GM12801 (cell line): ENCODE measurements around the gene CDH23.

Experiments
- CTCF ChIP-seq: IDR thresholded peaks from one replicate; pipeline ENCODE4 v1.5.1; 2011; ENCODE audit warnings: control low read depth; ENCODE audit not compliant: insufficient read length; ENCODE audit errors: extremely low read depth

CDH23 gene

GRCh38 chr10:71419002-71419540 lies 22.4 kb downstream of the CDH23 start:
- no peak for TF ChIP-seq CTCF

DNA sequence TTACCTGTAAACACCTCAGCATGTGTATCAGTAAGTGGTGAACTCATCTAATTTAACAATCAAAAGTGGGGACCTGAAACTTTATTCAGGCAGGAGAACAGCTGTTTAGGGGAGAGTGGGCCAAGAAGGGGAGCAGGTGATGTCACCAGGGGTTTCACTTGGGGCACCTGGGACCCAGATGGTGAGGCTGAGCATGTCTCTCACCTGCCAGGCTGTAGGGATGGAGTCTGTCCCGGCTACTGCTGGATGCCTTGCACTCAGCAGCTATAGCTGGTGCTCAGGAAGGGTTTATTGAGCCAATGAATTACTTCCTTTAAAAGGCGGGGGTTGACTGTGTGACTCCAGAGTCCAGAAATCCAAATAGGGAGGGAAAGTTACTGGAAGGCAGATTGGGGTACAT lies 23.0 kb downstream of the CDH23 start:
- TF ChIP-seq CTCF, result no peak

DNA sequence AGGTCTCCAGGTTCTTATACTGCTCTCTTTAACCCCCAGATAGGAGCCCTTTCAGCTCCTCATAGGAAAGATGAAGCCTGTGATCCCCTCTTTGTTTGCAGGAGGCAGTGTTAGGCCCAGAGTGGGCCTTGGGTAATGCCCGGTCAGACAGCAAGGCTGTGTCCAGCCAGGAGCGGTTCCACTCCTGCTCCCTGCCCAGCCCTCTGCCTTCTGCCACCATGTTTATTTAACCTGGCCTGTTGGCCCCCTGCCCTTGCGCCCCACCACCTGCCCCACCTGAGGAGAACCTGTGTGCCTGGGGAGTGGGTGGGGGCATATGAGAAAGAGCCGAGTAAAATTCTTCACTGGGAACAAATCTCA lies 24.3 kb downstream of the CDH23 start:
- TF ChIP-seq CTCF, result no peak

GRCh38 chr10:71423250-71423649 lies 26.5 kb downstream of the CDH23 start:
- TF ChIP-seq CTCF, result no peak

- TF ChIP-seq CTCF, result no peak
These were observed 27.2 kb downstream of the CDH23 start for GRCh38 chr10:71423901-71424300.

GRCh38 chr10:71424496-71425194 lies 27.9 kb downstream of the CDH23 start:
- no peak for TF ChIP-seq CTCF

GRCh38 chr10:71426058-71426605 lies 29.4 kb downstream of the CDH23 start:
- TF ChIP-seq CTCF, result no peak
